GM21367 (cell line): ENCODE measurements around the gene EPGN.

ENCODE experiments used
- ATAC-seq: cut with Tn5 transposase; IDR thresholded peaks from one replicate; pipeline ENCODE4 v1.9.1; 2021; ENCODE audit not compliant: unreplicated experiment

Gene EPGN, protein sequence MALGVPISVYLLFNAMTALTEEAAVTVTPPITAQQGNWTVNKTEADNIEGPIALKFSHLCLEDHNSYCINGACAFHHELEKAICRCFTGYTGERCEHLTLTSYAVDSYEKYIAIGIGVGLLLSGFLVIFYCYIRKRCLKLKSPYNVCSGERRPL

DNA sequence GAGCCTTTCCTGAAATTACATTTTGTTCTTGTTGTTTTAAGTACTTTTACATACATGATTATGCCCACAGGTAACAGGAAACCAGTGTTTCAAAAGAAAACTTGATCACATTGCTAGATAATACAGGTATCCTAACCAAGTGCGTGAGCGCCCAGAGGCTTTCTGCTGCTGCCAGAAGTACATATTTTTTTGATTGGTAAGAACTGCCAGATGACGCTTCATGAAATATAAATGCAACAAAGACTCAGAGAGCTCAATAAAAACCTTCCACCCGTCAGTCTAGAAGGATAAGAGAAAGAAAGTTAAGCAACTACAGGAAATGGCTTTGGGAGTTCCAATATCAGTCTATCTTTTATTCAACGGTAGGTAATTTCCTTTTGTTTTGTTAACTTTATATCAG lies at the start of gene EPGN:
Gene EPGN, plus strand, starts transcription at position 256 of the 400 bp plus-strand sequence. Its CDS starts 64 bp downstream, at position 320.
- ATAC-seq, result no peak

DNA sequence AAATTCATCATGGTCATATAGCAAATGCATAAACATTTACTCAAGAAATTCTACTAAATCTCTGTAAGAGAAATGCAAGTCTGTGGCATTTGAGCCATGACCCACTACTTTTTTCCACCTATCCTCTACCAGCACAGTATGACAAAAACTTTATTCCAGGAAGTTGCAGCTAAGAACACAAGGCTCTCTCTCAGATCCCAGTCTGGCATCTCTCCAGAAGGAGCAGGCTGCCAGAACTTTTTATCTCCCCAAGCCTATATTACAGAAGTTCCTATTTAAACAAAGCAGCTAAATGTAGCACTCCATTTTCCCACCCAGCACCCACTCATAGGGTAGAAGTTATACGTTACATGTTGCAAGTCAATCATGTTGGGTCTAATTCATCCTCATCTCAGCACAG lies 49.3 kb upstream of the EPGN start:
- ATAC-seq, result no peak

DNA sequence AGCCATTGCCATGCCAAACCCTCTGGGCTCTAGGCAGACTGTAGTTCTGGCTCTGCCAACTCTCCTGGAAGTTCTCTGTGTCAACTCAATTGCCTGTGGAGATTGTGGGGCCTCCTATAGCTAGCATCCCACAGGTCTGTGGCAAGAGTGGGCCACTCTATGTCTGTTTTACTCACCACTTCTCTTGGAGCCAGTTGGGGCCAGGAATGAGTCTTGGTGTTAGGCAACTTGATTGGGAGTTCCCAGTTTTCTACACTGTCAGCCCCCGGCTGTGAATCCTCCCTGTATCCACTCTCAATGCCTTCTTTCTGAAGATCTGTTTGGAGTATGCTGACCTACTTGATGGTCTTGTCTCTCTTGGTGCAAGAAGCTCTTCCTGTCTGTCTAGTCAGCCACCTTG lies 48.2 kb upstream of the EPGN start:
- ATAC-seq, result no peak

DNA sequence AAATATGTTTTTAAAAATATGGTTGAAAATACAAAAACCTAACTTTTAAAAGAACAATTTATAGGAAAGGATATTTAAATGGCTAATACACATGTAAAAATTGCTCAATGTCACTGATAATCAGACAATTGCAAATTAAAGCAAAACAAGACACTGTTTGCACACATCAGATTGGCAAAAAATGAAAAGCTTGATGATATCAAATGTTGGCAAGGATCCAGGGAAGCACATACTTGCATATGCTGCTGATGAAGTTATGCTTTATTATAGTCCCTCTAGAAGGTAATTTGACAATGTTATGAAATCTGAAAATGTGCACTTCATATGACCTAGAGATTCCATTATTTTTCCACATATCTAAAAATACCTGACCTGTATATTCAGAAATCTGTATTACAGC lies 45.7 kb upstream of the EPGN start:
- no peak for ATAC-seq

DNA sequence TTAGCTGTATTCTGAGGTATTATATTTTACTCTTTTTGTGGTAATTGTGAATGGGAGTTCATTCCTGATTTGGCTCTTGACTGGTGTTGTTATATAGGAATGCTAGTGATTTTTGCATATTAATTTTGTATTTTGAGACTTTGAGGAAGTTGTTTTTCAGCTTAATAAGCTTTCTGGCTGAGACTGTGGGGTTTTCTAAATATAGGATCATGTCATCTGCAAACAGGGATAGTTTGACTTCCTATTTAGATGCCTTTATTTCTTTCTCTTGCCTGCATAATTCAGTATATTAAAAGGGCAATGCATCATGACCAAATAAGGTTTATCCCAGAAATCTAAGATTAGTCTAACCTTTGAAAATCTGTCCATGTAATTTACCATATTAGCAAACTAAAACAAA lies 44.7 kb upstream of the EPGN start:
- ATAC-seq, result no peak

DNA sequence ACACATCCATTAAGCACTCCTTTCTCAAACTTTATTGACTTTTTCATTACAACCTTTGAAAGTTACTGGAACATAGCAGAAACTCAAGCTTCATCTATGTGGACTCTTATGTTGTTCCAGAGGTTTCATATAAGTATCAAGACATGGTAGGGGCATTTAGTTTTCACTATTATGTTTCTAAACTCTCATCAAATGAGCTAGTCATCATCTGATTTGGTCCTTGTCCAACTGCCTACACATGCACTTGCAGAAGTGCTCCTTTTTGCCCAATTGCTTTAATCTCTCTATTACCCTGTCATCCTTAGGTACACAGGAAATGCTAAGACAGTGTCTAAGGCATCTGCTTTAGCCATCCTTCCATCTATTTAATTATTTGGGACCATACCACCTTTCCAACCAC lies 42.2 kb upstream of the EPGN start:
- ATAC-seq, result no peak

DNA sequence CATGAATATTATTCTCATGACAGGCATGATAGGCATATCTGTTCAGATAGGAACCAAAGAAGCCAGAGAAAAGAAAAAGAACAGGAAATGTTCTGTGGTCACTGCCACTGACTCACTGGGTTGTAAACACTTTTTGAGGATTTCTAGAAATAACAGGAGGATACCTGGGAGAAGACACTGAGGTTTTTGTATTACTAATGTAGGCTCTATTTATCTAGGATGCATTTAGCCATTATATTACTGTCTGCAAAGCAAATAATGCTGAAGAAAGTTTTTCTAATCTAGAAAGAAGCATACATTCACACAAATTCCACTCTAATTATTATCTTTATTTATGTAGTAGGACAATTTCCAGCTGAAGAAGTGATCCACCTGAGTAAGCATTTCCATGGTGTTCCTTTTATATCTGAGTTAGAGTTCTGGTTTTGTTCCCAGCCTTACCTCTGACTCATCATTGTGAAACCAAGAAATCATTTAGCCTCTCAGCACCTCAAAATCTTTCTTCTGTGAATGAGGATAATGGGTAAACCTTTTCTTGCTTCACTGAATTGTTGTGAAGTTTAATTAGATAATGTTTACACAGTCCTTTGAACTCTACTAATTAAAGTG lies 40.2 kb upstream of the EPGN start:
- ATAC-seq, result no peak

DNA sequence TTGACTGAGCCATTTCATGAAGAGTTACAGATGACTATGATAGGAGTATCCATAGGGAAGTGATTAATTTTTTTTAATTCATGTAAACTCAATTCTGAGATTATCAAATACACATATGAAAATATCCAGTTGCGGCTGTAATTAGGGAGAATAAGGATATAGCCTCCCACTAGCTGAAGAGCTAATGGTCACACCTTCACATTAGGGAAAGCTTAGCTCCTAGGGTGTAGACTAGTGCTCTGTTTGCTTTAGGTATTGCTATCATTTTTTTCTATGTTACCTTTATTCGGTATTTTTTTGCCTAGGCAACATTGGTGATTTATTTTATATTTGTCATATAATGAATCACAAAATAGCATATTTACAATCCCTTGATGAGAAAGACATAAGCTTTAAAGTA lies 39.6 kb upstream of the EPGN start:
- no peak for ATAC-seq

DNA sequence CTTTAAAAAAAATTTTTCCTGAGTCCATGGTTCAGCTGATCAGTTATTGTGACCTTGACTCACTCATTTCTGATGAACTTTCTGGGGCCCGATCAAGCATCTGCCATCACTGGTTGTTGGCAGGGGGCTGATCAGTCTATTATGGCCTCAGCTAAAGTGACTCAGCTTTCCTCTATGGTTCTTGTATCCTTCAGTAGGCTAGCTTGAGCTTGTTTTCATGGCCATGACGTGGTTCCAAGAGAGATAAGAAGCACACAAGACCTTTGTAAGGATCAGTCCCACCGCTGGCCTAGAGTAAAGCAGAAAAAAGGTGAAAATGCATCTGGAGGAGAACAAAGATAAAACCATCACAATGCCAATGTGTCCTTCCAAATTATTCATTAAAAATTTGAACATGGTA lies 29.8 kb upstream of the EPGN start:
- no peak for ATAC-seq

DNA sequence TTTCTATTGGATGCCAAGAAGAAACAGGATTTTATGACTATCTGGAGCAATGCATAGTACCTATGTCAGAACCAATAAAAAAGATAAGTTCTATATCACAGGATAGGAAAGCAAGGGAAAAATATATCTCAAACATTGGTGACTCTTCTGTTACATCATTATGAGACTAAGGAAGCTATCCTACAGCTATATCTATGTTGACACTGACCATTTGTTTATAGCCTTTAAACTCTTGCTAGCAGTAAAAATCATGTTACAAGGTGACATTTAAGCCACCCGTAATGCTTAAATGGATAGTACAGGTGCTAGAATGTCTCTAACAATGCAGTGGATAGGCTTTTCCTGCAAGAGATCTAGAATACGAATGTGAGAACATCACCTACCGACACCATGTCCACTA lies 28.6 kb upstream of the EPGN start:
- ATAC-seq, result no peak

DNA sequence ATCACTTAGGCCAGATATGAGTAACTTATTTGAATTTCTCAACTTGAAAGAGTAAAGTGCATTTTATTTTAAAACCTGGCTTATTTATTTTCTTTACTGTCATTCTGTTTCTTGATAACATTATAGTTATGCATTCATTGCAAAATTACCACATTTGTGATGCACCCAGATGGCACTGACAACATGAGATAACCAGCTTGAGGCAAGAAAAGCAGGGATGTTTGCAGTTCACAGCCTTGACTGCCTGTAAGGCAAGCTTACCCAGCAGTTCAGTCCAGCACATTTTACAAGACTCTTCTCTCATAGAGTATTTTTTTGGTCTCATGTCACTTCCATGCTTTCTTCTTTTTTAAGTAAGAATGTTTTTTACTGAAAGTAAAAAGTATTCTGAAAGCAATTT lies 25.3 kb upstream of the EPGN start:
- no peak for ATAC-seq

DNA sequence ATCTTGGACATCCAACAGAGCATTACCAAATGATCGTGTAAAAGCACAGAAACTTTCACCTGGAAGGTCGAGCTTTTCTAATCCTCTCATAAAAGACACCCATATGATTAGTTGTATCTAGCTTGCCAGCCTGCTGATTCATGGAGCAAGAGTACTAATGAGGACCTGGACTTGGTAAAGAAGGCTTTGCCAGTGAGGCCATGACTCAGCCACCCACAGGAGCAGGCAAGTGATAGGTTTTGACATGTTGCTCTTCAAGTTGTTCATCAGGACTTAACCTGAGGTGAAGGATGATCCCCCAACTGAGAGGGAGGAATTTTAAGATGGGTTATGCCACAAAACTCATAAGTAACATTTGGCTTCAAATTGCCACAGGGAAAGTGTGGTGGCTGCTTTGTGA lies 24.7 kb upstream of the EPGN start:
- no peak for ATAC-seq

DNA sequence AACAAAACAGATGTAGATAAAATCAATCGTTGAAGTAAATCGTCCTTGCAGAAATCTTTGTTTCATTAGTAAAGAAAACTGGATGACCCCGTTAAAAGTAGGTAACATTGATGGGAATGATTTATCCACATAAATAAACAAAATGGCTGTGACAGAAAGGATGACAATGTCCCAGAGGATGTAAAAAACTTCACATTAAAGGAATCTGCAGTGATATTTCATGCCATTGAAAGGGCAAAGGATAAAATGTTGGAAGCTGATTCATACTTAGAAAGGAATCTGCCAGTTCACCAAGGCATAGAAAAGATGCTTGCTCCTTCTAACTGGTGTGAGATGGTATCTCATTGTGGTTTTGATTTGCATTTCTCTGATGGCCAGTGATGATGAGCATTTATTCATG lies 24.2 kb upstream of the EPGN start:
- ATAC-seq, result no peak

DNA sequence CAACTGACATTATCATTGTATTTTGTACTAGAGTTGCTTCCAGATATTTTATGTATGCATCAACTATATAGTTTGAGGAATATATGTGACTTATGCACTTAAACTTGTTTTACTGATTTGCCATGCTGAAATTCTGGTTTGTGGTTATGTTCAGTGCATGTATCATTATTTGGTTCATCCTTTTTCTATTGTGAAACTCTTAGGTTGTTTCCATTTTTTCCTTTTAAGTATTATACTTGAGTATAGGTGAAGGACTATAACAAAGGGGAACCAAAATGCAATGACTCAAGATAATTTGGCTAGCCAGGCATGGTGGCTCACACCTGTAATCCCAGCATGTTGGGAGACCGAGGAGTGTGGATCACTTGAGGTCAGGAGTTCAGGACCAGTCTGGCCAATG lies 21.1 kb upstream of the EPGN start:
- no peak for ATAC-seq

DNA sequence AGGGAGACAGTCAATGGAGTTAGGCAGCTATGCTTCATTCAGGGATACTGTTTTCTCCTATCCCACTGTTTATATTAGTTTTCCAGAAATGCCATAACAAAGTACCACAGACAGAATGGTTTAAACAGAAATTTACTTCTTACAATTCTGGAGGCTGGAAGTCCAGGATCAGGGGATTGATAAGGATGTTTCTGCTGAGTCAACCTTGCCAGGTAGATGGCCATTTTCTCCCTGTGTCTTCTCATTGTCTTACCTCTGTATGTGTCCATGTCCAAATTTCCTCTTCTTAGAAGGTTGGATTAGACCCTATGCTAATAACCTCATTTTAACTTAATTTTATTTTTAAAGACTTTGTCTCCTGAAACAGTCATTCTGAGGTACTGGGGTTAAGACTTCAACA lies 20.5 kb upstream of the EPGN start:
- ATAC-seq, result no peak

DNA sequence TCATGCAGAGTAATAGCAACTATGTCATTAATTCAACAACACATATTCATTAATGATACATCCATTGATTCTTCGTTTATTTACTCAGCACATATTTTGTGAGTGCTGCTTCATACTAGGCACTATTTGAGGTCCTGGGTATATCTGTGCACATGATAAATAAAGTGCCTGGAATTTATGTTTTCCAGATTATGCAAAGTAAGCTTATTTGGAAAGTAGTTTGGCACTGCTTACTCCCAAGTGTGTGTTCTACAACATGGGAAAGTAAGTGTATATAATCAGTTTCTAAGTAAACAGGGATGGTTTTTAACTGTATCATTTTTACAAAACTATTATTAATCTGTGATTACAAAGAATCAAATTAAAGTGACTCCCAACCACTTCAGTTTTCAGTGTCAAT lies 16.8 kb upstream of the EPGN start:
- ATAC-seq, result no peak

DNA sequence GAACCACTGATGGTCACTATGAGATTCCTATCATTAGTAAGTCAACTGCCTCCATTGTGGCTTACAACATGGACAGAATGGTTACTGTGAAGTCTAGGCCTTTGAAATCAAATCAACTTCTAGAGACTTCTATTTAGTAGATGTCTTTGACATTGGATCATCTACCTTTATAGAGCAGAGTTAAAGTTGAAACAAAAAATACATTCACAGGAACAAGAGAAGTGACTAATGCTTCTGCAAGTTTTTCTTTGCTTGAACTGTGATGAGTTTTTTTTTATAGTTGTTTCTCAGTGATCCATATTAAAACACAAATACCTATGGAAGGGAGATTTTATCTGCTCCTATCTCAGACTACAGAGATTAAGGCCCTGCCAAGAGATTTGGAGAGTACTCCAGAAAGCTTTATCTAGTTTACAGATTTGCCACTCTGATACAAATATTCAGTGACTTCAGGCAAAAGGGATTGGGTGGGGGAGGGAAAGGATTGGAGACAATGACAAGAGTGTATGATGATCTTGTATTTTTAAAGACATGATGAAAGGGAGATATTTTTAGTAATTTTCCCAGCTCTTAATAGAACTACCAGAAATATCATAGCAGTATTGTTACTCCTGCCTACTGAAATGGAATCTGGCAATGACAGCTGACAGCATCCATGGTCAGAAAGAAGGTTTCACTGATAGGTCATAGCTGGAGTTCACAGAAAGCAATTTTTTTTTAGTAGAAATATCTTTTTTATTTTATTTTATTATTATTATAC lies 16.0 kb upstream of the EPGN start:
- ATAC-seq, result no peak

DNA sequence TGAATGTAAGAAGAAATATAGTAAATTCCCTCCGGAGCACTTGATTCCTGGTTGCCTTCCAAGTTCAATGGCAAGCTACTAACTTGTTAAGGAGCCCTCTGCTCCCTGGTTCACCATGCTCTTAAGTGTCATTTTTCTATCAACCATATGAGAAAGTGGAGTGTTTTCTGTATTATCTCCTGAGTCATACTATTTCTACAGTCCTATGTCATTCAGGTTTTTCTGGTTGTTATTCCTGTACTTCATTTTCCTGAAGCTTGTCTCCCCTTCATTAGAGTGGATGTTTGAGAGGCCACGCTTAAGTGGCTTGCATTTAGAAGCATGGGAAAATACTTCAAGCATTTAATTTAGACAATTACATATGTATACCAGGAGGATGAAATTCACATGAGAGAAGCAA lies 14.7 kb upstream of the EPGN start:
- ATAC-seq, result no peak

DNA sequence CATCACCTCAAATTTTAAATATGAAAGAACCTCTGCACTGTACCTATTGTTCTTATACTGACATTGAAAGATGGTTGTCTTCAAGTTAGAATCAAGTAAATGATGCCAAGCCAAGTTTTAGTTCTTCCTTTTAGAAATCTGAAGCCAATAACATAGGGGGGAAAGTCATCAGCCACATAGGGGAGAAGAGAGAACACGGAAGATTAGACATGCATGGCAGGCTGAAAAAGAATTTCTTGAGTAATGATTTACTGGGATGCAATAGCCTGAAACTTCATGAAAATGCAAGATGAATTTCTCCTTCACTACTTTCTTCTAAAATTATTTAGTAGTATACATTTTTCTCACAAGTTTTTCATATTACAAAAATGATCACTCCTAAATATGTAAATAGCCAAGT lies 13.6 kb upstream of the EPGN start:
- ATAC-seq, result no peak

DNA sequence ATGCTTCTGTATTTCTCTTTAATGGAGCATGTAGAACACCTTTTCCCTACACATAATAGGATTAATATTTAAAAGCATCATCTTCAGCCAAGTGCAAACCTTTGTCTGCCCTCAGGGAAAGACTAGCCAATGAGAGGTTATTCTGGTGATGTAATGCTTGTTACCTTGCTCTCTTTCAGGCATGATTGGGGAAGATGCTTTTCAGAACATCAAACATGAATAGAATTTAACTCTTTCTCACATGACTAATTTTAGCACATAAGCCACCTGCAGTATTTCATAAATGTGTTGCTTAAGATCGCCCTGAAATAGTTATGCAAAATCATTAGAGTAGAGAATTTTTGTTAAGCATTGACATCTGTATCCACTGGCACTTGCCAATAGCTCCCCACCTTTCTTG lies 10.7 kb upstream of the EPGN start:
- no peak for ATAC-seq

DNA sequence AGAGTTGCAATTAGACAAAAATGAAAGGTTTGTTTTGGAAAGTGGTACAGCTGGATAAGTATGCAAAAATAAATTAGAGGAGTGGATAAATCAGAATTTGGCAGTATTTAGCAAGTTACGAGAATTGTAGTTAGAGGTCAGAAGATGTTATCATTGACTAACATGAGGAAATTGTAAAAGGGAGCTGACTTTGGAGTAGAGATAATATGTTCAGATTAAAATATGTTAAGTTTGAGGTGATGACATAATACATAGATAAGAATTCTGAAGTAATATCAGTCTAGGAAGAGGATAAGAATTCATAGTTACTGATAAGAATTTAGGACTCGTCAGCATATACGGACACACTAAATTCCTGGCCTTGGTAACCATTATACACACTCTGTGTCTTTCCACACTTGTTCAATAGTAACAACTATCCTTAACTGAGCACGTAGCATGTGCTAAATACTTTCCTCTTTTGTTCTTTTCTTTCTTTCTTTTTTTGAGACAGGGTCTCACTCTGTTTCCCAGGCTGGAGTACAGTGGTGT lies 4.1 kb upstream of the EPGN start:
- ATAC-seq, result no peak

DNA sequence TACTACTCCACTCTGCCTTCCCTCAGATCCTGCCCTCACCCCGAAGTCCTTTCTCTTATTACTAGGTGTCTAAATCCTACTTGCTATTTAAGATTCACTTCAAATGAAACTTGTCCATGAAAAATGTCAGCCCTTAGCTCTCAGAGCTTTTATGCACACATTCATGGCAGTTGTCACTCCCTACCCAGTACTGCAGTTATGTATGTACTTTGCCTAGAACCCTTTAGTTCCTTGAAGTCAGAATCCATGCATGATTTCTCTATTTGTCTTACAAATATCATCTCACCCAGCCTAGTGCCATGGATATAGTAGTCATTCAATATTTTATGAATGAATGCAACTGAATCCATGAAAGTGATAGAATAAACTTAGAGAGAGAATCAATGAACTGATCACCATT lies 3.3 kb upstream of the EPGN start:
- ATAC-seq, result no peak
